Measurements from ENCODE around the gene MTARC1.

The MTARC1 gene

DNA sequence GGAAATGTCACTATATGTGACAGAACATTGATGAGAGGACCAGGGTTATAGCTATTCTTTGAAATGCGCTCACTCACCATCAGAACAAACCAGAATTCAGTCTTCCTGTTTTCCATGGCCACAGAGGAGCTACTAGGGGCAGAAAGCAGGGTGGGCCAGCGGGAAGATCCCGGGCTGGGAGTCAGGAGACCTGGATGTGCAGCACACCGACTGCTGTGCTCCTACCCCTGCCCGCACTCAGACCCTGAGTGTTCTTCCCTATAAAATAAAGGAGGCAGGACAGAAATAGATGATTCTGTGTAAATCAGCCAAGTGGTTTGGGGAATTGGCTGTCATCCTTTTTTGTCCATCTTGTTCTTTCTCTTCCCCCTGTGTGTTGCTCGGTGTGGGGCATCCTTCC is 21.0 kb downstream of the MTARC1 start:
- no peak for DNase-seq

DNA sequence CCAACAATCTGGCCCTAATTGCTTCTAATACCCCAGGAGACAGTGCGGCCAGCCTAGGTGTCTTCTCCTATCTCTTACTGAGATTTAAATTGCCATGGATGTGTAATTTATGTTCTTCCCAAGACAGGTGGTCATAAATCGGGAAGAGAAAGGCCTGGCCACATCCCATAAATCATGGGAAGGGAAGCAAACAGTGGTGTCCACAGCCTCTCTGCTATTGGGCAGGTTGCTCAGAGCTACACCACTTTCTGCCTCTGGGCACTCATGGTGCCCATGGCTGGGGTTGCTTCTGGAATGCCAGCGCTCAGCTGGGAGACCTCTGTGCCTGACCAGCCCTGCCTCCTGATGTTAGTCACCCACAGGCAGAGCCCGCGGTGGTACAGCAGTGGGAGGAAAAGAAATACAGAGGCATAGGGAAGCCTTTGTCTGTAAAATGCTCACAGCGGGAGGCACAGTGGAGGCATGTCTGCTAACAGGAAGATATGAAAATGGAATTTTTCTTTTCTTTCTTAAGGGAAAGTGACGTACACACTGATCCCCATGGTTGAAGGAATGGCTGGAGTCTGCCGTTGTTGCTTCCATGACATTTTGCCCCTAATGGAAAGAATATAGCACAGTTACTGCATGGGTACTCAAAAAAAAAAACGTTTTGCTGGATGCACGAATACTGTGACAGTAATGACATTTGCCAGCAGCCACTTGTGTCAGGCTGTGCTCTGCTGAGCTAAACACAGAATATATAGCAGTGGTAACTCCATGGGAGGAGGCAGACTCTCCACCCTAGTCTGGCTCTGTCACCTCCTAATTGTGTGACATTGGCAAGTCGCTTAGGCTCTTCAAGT is 21.9 kb downstream of the MTARC1 start:
- DNase-seq = no peak

DNA sequence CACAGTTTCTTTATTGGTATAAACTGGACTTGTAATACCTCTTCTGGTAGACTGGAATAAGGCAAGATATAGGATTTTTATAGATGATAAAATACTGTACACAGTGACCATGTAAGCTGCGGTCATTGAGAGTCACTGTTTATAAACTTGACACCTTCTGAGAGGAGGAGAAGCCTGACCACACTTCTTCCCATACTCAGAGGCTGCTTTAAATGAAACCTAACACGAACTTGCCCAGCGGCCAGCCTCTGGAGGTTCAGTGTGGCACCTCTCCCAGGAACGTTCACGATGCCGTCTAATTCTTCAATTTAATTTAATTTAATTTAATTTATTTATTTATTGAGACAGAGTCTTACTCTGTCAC is 22.5 kb downstream of the MTARC1 start:
- DNase-seq = no peak

DNA sequence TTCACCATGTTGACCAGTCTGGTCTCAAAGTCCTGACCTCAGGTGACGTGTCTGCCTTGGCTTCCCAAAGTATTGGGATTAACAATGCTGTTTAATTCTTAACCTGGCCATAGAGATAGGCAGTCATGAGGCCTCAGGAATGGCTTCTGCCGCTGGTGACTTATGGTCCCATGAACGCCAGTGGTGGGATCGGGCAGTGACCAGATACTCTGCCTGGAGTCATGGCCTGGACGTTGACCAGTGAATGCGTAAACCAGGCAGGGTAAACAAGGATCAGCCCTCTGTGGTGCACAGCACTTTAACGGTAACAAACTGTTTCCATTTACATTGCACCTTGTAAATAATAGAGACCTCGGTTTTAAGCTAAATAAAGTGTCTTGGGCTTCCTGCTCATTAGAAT is 23.0 kb downstream of the MTARC1 start:
- DNase-seq = no peak

DNA sequence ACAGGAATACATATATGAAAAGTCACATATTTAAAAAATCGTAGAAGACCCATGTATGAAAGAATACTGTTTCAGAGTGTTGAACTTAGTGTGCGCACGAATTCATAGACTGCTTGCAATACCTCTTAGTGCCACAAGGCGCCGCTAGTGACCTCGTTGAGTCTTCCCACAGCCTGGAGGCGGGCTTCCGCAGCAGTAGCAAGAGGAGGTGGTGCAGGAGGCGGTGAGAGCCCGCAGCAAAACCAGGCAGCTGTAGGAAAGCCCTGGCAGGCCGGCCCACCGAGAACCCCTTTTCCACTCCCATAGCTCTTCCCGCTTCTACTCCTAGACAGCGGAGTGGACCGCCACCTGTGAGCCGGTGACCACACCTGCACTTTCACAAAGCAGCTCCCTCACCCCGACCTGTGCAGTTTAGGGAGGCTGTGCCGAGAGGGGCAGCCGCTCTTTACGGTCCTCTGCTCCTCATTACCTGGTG is 23.5 kb downstream of the MTARC1 start:
- DNase-seq = peak; percentile 79

DNA sequence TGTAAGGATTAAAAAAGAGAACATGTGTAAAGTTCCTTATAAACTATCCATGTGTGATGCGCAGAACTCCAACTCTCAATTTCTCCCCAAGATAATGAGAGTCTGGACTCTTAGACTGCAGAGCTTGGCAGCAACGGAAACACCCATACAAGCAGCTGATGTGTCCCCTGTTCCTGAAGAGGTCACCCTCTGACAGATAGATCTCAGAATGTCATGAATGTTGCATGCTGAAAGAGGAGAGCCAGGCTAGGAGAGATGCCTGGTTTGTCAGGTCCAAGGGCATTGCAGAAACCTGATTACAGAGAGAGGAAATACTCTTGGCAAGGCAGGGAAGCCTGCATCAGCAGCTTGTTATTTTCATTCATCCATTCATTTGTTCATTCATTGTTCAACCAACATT is 24.2 kb downstream of the MTARC1 start:
- DNase-seq = no peak

DNA sequence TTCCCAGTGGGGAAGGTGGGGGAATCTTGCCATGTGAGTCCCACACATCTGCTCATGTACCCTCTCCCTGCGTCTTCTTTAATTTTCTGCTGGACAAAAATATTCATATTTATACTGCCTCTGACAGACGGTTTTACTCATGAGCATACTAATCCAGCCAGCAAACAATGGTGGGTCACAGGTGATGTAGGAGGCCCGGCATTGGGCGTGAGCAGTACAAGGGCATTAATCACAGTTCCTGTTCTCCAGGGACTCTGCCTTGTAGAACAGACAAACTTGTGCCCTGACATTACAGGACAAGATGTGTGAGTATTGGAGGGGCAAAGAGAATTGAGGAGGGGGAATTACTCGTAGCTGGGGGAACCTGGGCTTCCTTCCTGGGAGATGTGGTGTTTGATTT is 25.0 kb downstream of the MTARC1 start:
- DNase-seq = no peak

DNA sequence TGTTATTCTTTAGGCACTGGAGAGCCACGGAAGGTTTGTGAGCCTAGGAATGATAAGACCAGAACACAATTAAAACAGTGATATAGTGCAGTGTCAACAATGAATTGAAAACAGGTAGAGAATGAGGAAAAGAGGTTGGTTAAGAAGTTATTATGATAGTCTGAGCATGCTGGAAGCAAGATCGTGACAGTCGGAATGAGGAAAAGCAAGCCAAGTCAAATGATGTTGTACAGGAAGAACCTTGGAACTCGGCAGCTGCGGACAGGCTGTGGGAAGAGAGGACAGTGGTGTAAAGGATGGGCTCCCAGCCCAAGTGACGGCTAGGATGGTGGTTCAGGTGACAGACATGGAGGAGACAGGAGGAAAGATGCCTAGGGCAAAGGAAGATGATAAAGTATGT is 25.6 kb downstream of the MTARC1 start:
- no peak for DNase-seq

DNA sequence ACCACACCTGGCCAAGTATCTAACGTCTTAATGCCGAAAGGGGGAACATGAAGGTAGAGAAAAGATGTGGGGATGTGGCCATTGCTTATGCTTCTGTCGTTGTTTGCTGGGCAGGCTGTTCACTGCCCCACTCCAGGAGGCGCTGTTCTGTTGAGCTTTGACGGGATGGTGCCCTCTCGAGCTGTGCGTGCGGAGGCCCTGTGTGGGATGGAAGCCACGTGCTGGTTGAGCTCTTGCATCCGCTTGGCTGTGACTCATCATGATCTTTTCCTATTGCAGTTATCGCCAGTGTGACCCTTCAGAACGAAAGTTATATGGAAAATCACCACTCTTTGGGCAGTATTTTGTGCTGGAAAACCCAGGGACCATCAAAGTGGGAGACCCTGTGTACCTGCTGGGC is 26.3 kb downstream of the MTARC1 start:
- DNase-seq = no peak

DNA sequence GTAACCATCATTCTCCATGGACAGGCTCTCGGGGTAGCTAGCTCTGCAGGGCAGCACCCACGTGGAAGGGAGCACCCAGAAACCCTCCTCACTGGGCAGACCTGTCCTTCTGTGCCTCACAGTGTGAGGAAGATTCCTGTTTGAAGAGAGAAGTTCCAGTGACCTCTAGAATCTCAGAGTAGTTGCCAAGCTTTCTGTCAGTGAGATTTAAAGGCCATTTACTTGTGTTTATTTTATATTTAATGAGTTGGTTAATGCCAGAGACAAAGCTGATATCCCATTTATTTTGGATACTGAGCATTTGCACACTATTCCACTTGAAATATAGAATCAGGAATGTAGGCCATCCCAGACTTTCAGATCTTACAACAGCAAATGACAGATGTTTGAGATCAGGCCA is 28.7 kb downstream of the MTARC1 start:
- no peak for DNase-seq

DNA sequence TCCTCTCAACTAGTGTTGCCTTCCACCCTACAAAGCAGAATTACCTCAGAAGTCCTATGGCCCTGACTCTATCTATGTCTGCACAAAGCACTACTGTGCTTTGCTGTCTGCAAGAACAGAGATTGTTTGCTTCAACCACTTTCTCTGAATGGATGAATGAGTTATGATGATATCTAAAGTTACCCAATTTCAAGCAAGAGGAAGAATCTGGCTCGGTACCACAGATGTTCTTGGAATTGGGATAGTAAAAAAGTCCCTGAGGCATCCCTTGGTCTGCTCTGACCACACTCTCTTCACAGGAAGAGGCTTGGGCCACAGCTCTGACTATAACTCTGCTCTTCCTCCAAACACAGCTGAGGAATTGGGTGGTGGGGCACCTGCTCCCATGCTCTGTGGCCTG is 31.2 kb downstream of the MTARC1 start:
- no peak for DNase-seq

DNA sequence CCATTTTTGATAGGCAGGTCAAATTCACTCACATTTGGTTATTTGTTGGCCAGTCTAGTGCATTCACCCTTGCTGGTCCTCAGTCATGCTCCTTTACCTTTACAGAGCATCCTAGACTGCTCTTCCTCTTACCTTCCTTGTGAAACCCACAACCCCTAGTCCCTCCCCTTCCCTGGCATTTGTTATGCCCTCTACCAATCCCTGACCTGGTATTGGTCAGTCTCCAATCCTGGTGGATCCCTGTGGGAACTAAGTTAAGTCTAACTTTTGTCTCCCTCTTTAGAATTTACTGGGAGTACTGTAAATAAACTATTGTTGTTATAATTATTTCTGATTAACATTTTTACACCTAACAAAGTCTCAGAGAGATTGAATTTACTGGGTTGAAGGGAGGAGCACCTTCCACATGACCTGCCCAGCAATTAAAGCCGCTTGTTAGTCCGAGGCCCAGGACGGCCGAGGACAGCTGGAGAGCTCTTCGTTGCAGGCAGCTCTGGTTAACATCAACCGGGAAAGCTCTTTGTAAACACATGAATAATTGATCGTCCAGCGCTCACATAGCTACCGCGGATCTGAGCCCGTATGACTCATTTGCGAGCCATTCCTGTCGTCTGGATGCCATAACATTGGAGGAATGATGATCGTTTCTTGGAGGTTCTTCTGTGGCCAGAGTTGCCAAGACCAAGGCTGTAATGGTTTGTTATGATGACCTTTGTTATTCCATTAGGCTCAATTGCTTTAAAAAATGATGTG is 31.9 kb downstream of the MTARC1 start:
- no peak for DNase-seq

DNA sequence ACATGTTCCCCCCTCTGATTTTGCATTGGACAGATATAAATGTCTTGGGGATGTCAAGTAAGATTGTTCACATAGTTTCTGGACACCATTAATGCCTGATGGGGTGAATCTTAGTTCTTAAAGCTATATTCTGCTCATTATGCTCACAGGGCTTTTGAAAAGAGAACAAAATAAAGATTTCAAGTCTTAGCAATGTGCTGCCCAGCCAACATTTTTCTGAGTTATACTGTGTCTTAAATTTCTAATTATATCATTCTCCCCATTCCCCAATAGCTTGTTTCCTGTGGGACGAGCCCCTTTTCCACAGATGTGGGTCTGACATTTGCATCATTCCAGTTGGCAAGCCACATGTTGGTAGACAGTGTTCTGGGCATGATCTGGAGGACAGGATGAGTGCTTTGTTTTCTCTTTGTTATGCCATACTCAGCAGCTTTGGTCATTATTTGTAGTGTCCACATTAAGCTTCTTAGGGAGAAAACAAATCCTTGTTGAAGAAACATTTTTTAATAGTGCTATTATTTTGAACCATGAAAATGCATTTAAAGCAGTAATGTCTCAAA is 32.8 kb downstream of the MTARC1 start:
- DNase-seq = no peak

DNA sequence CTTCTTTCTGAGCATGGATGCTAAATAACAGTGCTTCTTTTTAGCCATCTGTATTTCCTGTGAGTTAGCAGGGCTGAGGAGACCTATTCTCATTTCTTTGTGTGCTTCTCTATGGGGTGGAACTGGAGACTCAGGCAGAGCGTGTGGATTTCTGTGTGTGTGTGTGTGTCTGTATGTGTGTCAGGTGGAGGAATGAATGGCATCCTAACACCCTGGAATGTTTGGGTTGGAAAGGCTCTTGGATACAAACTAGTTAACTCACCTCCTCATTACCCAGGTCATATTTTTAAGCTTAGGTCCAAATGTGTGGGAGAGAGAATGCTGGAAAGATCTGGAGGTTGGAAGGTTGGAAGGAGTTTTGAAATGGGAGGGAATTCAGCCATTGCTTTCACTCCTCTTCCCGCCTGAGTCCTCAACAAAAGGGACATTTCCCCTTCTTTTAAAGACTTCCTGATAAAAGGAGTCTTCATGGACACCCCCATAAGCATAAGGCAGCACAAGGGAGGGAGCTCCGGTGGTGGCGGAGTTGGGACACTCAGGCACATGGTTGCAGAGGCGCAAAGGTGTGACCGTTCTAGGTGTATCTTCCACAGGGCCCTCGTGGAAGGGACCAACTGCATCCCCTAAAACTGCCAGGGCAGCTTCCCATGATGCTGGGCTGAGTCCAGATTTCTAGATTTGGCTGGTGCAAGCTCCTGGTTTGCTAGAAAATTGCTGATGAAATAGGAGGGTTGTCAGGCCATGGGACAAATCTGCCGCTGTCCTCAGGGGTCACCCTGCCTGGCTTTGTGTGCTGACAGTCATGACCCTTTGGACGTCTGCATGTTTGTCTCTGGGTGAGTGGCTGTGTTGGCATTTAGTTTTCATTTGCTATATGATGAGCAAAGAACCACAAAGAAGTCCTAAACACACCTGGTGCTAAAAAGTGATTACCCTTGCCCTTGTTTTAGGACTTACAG is 37.6 kb downstream of the MTARC1 start:
- DNase-seq = no peak

DNA sequence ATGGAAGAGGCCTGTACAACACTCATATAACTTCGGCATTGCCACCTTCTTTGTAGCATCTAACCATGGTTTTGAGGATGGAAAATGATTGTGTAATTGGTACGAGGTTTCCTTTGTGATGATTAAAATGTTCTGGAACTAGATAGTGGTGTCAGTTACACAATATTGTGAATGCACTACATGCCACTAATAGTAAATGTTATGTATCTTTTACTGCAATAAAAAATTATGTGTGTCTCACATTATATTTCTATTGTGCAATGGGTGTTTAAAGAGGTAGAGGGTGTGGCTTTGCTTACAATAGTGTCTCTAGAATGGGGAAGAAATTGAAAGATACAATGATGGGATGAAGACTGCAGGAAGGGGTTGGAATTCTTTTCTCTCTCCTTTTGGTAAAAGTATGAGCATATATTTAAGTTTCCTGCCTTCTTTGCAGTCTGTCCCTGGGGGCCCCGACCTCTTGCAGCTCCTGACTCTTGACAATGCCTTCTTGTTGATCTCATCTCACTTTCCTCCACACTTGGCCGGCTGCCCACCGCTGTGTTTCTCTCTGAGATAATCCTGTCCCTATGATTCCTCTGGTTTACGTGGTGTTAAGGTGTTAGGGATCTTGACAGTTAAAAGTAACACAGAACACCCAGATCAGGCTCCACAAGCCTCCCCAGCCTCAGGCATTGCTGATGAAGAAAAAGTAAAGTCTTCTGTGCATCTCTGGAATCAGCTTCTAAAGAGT is 39.3 kb downstream of the MTARC1 start:
- no peak for DNase-seq

DNA sequence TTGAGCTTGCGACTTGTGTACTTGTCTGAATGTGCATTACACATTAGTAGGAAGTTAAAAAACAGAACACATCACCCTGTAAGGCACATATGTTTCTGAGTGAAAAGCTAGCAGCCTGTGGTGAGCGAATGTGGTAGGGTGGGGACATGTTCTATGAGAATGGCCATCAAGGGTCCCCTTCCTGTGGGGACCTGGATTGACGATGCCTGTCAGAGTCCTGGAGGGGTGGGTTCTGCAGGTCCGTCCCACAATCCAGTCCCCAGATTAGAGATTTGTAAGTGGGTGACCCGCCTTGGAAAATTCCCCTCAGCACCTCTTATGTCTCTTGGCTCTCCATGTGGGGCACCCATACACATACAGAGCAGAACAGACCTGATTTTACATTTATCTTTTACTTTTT is 40.0 kb downstream of the MTARC1 start:
- DNase-seq = no peak

DNA sequence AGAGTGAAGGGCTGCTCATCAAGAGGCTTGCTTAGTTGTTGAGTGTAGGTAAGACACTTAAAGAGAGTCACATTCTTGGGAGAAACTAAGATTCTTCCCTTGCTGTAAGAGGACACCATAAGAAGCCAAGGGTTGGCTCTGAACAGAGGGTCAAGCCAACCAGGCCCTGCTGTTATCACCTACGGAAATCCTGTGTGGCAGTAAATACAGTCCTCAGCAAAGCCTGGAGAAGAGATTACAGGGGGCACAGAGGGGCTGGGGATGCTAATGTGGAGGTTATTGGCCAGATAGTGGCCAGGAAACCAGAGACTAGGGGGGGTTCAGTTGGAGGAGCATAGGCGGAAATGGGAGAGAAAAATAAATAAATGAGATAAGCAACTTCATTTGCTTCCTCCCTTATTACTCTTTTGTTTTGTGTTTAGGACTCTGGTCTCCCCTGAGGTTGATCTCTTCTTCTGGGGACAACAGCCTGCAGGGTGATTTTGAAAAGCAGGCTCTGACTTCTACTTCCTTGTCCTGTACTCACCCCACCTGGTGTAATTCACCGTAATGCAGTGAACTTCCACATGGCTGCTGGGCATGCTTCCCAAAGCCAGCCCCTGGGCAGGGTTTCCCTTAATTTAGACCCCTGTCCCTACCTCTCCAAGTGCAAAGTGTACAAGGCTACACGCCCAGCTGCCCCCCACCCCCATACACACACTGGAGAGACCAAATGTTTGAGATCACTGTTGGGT is 40.9 kb downstream of the MTARC1 start:
- no peak for DNase-seq

DNA sequence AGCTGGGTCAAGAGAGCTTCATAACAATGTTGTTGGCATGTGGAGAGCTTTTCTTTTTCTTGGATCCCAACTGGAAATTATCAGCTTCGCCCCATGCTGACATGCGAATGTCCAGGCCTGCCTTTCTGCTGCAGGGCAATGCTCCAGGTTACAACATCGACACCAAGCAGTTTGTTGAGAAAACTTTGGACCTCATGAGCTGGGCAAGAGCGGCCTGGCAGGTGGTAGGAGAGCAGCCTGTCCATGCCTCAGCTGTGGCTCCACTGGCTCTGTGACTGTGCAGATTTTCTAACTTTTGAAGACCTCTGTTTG is 41.4 kb downstream of the MTARC1 start:
- DNase-seq = no peak

DNA sequence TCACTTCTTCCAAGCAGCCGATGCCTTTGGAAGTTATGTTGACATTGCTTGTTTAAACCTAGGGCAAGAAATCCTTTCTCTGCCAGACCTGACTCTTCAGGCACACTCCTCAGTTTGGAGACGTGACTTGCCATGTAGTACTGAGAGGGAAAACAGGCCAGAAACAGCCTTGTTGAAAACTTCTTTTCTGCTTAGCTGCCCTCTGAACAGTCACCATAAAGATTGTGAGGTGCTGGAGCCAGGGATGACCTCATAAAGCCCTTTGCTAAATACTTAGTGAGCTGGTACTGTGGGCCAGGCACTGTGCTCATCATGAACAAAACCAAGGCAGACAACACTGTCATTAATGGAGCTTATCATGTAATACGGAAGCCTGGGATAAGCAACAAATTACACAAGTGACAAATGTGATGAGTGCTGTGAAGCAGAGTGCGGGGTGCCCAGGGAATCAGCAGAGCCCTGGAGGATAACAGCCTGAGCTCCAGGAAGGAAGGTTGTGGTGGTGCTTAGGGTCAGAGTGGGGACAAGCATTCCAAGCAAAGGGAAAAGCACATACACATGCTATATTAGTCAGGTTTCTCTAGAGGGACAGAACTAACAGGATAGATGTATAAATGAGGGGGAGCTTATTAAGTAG is 42.4 kb downstream of the MTARC1 start:
- DNase-seq = no peak

DNA sequence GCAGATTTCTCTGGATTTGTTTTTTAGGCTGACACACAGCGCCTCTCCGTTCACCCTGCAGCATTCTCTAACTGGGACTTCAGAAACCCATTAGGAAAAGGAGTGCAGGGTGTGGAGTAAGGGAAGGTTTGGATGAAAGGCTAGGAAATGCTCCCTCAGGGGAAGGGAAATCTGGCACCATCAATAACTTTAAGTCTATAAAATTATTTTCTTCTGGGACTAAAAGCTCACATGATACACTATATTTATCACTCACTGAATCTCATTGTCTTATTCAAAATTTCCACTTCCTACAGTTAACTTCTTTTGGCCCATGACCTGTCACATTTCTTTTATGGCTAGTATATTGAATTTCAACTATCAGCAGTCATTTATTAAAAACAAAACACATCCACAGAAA is 46.7 kb downstream of the MTARC1 start:
- DNase-seq = no peak

All from hematopoietic multipotent progenitor cell treated with erythropoietin and hydrocortisone succinate and interleukin-3 and kit ligand, for 8 days (in vitro differentiated cells).